ENCODE measurements around the gene CERS1.

Gene CERS1

DNA sequence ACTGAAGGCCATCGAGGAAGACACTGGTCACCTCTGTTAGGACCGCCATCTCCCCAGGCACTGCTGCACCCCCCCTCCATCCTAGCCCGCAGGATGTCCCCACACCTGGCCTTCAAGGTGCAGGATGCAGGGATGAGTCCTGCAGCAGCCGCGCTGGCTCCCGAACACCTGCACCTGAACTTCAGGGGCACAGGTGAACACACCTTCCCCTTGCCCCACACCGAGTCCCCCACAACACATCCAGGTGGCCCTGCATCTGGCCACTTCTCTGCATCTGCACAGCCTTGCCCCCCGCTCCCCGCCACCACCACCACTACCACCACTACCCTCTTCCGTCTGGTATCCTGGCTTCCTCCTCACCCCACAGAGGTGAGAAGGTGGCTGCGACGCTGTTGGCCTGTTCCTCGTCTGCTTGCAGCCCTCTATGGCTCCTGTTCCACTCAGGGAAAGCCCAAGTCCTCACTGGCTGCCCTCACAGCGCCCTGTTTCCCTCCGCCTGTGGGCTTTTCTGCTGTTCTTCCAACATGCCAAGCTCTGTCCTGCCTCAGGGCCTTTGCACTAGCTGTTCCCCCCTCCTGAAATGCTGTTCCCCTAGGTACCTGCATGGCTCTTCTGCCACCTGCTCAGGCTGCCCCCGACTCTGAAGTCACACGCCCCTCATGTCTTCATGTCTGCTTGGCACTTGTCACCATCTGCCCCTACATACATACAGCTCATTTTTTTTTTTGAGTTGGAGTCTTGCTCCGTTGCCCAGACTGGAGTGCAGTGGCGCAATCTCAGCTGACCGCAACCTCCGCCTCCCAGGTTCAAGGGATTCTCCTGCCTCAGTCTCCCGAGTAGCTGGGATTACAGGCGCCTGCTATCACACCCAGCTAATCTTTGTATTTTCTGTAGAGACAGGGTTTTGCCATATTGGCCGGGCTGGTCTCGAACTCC, 1.4 kb upstream of the CERS1 start:
- DNase-seq: no peak

DNA sequence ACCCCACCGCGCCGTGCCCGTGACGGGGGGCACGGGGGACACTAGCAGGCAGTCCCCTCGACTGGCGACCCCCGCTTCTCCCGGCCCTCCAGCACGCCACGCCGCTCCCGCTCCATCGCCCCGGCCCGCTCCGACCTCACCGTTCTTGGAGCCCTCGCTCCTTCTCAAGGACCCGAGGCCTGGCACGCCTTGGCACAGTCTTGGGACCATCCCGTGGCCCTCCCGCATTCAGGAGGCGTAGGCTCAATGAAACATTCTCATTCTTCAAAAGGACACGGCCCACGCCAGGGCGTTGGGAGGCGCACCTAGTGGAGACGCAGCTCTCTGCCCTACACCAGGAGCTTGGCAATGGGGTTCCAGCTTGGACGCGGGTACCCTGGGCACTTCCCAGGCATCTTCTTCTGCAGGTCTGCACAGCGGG, 473 bp upstream of the CERS1 start:
- DNase-seq: no peak

DNA sequence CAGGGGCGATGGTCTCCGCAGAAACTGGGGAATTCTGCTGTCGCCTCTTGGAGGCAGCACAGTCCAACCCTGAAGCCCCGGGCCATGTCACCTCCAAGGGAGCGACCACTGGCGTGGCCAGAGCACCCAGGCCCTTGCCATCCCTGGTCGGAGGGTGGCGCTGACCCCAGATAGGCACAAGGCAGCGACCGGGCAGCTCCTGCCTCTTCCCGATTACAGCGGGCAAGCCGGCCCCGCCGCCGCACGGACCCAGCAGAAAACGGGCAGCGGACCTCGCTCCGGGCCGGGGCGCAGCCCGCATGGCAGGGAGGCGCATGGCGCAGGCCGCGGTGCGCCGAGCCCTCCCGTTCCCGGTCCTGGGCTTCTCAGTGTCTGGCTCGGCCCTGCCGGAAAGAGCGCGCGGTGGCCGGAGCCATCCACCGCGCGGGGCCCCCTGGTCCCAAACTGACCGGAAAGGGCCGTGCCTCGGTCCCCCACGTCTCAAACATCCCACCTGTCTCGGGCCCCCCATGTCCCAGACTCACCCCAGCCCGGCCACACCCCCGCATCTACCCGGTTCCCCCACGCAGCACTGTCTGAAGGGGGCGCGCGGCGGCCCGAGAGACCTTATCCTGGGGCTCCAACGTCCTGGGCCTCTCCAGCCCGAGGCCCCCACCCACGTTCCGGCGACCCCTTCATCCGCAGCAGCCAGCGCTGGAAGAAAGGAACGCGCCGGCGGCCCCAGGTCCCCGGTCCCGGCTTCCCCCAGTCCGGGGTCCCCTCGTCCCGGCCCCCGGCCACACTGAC, 727 bp downstream of the CERS1 start:
- DNase-seq: peak; percentile 35

DNA sequence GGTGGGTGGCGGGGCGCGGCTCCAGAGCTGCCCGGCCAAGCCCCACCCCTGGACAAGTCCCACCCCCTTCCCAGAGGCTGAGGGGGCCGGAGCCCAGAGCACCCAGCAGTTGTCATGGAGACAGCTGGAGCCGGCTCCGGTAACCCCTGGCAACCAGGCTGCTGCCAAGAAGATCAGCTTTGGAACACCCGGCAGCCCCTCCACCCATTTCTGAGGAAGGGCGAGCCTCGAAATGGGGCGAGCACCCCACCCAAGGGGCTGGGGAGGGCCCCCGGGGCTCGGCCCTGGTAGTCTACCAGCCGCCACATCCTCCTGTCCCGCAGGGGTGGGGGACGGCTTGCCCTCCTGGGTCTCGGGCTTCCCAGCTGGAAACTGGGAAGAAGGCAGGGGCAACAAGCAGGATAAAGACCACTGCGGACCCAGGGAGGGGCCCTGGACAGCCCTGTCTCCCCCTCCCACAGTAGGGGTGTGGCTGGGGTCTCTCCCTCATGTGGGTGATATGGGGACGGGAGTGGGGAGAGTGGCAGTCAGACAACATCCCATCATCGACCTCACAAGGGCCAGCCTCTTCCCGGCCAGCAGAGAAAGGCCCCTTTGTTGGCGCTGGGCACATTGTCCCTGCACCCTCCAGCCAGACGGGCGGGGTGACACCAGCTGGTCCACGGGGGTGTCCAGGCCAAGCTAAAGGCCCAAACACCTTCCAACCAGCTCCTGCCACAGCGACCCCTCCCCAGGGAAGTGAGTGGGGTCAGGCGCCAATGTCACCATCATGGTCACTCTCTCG, 1.5 kb downstream of the CERS1 start:
- DNase-seq: peak; percentile 68

DNA sequence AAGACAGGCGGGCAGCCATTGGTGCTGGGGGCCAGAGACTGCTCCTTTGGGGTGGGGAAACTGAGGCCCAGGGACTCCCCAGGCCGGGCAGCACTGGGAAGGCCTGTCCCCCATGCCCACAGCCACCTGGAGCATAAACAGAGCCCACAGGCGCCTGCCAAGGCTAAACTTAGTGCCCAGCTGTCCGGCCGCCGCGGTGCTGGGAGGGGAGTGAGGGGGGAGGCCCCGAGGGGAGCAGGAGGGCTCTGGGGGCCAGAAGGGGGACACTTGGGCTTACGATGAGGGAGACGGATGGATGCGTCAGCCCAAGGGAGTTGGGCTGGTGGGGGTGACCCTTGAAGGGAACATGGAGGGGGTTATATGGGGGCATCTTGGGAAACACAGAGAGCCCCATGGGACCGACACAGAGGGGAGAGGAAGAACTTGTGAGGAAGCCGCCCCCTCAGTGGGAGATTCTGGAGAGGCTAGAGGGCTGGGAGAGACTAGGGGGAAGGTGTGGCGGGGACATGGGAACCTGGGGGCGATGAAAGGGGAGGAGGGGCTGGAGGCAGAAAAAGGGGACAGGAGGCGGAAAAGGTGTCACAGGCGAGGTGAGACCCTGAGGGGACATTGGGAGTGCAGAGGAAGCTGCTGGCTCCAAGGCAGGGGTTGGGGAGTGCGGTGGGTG, 2.2 kb downstream of the CERS1 start:
- no peak for DNase-seq

DNA sequence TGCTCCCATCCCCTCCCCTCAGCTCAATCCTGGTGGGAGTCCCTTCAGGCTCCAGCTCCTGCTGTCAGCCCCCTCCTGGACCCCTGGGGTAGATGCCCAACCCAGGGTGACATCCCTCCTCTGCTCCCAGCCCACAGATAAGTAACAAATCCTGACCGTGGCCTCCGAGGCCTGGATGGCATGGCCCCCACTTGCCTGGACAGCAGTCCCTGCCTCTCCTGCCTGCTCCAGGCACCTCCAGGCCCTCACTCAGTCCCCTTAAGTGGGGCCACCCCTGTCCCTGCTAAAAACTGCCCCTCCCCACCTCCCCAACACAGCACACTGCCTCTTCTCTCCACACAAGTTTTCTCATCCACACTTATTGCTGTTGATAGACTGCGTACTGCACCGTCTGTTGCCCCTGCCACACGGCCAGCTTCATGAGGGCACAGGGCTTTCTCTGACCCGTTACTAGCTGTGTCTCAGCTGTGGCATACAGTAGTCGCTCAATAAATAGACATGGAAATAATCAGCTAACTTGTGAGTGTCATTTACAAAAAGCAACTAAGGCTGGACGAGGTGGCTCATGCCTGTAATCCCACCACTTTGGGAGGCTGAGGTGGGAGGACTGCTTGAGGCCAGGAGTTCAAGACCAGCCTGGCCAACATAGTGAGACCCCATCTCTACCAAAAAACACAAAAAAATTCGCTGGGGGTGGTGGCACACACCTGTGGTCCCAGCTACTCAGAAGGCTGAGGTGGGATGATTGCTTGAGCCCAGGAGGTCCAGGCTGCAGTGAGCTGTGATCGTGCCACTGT, 5.8 kb downstream of the CERS1 start:
- DNase-seq: no peak

DNA sequence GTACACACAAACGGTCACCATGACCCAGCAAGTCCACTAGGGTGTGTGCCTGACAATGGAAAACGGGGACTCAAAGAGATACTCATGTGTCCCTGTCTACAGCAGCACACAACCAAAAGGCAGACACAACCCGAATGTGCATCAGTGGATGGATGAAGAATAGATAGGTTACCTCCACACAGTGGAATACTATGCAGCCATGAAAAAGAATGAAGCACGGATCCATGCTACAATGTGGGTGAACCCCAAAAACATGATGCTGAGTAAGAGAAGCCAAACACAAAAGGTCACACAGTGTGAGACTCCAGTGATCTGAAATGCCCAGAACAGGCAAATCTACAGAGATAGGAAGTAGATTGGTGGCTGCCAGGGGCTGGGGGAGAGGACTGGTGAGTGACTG, 9.0 kb downstream of the CERS1 start:
- DNase-seq: no peak

DNA sequence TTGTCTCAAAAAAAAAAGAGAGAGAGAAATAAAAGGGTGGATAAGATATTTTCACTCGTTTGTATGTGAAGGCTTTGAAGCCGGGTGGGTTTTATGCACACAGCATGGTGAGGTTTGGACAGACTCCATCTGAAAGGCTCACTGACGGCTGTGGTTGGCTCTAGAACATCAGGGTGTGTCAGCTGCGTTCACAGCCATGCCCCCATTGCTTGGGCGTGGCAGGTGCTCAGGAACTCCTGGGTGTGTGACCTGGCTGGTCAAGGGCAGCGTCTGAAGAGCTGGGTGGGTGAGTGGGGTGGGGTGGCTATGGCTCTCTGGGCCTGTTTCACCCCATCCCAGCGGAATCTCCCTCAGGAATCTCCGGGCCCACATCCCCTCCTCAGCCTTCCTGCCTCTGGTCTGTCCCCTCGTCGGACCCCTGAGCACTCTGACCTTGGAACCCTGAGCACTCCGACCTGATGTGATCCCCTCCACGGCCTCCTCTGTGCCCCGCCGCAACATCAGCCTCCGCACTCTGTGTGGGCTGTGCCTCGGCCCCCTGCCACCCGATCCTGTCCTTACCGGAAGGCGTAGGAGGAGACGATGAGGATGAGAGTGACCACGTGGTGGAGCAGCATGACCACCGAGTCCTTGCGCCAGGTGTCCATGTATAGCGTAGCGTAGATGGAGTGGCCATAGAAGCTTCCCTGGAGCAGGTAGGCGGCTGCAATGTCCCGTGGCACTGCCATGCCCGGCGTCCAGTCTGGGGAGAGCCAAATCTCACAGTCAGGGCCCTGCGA, 12.2 kb downstream of the CERS1 start:
- DNase-seq: no peak

DNA sequence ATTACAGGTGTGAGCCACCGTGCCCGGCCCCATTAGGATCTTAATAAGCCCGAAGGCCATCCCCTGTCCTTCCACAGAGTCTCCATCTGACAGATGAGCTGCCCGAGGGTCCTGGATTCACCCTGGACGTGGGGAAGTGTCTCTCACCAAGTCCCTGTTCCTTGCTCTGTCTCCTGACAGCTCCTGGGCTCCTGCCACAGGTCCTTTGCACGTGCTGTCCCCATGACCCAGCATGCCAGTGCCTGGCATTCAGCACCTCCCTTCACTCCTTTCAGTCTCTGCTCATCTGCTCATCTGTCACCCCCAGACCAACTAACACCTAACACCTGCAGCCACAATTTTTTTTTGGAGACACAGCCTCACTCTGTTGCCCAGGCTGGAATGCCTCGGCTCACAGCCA, 14.5 kb downstream of the CERS1 start:
- DNase-seq: no peak

DNA sequence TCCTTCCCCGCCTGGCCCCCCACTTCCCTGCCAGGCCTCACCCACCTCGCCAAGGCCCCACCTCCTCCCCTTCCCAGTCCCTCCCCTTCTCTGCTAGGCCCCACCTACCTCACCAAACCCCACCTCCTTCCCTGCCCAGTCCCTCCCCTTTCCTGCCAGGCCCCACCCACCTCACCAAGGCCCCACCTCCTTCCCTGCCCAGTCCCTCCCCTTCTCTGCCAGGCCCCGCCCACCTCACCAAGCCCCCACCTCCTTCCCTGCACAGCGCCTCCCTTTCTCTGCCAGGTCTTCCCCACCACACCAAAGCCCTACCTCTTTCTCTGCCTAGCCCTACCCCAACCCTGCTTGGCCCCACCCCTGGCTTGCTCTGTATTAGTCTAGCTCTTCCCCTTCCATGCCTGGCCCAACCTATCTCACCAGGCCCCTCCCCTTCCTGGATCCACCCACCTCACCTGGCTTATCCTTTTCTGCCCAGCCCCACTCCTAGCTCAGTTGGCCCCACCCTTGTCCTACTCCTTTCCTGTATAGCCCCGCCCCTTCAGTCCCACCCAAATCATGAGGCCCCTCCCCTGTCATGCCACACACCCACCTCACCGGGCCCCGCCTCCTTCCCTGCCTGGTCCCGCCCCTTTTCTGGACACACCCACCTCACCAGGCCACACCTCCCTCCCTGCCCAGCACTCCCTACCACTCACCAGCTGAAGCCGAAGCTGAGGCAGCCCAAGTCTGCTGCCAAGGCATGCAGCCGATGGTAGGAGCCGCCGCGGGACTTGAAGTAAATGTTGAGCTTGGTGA, 16.2 kb downstream of the CERS1 start:
- peak; percentile 5 for DNase-seq

DNA sequence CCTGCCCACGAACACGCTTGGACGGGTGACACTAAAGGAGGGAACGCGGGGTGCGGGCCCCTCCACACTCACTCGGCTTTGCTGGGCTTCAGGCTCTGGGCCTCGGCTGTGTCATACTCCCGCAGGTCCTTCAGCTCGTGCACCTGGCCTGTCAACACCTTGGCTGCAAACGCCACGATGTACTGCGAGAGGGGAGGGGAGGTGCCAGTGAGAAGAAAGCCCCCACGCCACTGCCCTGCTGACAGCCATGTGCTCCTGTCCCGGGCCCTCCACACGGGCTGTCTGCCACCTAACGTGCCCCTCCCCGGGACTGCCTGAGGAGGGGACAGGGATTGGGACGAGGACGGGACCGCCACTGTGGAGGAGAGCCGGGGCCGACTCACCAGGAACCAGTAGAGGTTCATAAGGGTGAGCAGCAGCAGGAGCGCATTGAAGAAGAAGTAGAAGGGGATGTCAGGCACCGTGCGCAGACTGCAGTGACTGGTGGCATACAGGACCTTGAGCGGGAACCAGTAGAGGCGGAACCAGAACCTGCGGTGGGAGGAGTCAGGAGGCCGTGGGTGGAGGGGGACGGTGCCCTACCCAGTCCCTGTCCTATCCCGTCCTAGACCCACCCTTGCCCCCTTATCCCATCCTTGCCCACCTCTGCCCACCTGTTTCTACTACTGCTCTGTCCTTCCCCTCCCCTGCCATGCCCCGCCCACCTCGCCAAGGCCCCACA, 16.9 kb downstream of the CERS1 start:
- no peak for DNase-seq

DNA sequence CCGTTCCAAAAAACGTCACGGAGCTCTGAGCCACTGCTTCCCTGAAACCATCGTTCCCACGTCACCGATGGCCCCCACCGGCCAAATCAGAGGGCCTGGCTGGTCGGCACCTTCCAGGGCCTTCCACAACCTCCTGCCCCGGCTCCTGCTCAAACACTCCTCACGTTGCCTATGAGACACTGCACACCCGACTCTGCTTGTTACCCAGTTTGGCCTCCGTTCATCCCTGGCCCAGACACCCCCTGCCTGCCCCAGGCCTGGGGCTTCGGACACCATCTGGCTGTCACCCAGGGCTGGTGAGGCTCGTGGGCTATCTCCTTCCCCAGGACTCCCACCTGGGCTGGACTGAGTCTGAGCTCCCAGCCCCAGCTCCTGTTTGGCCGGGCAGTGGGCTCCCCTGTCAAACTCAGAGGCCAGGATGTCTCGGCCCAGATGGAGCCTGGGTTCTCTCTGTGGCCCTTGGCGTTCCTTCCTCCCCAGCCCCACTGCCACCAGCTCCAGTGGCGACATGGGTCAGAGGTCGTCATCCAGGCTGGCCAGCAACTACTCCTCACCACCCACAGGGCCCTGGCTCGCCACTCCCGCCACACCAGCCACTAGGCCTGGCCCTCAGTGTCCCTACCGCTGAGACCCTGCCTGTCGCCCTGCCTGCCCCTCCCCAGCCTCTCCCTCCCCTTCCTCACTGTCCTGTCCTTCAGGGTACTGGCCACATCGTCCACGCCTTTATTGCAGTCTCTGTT, 17.7 kb downstream of the CERS1 start:
- DNase-seq: no peak

DNA sequence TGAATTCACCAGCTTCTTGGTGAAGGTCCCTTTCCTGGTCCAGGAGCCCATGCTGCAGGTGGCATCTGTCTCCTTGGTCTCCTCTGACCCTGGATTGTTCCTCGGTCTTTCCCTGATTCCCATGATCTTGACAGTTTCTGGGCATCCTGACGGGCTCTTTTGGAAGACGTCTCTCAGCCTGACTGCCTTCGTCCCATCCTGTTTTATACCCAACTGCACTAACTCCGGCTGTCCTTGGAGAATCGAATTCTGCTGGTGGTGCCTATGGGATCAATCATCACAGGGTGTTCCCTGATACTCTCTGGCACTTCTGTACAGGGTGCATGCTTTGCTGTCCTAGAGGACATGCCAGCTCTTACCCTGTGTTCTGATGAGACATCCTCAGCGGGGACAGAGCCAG, 19.1 kb downstream of the CERS1 start:
- no peak for DNase-seq

DNA sequence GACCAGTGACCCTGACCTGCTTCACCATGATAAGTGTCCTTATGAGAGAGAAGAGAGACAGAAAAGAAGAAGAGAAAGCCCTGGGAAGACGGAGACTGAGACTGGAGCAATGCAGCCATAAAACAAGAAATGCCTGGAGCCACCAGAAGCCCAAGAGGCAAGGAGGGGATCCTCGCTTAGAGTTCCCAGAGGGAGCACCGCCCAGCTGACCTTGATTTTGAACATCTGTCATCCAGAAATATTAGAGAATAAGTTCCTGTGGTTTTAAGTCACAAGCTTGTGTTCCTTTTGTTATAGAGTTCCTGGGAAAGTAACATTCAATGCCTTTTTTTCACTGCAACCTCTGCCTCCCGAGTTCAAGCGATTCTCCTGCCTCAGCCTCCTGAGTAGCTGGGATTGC, 20.2 kb downstream of the CERS1 start:
- DNase-seq: no peak

DNA sequence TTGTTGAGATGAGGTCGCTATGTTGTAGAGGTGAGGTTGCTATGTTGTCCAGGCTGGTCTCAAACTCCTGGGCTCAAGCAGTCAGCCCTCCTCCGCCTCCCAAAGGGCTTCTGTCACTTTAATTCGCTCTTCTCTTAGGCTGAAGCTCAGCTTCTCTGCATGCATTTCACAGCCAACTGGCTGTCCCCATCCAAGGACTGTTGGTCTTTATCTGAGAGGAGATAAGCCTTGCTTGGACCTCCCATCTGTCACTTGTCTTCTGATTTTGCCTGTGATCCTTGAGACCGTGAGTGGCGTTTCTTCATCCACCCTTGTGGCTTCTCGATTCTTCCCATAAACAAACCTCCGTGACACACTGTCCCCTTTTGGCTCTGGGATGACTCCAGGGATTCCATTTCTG, 24.4 kb downstream of the CERS1 start:
- DNase-seq: no peak

DNA sequence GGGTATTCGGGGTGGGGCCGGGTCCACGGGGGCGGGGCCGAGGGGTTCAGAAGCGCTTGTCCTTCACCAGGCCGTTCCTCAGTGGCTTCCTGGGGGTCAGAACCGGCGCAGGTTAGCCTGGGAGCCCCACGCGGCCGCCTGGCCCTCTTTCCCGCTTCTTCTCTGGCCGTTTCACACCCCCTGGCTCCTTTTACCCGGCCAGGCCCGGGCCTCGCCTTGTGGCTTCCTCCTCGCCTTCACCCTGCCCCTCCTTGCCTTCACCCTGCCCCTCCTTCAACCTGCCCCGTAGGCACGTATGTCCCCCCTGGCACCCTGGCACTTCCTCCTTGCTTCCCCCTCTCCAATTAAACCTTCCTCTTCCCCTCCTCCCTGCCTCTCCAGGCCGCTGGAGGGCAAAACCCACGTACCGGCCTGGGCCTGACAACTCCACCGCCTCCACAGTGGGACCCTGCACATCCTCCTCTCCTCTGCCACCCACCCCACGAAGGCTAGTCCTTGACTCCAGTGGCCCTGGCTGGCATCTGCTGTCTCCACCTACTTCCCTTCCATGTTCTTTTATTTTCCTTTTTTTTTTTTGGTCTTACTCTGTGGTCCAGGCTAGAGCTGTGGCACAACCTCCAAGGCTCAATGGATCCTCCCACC, 25.3 kb downstream of the CERS1 start:
- DNase-seq: no peak

DNA sequence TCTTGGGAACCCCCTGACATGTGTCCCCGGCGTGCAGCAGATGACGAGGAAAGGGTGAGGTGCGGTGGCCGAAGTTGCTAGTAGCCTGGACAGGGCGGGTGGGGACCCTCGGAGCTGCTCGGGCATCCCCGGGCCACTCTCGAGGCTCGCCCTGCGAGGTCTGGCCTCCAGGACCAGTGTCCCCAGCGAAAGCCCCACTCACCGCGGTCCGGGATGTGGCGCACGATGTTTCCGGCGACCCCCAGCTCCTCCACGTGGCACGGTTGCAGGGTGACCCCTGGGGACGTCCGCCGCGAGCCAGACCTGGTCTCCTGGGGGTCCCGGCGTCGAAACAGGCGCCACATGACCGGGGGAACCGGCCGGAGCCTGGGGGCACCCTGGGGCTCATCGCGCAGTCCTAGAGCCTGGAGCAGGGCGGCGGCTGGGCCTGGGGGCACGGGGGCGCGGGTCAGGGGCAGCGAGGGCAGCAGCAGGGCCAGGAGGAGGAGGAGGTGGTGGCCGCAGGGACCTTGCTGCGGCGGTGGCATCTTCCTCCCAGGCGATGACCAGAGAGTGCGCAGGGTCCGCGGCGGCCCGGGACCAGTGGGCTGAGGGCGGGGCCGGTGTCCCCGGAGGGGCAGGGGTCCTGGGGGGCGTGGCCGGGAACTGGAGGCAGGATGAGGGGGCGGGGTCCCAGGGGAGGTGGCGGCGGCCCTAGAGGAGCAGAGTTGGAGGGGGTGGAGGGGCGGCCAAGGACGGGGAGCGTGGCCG, 26.0 kb downstream of the CERS1 start:
- no peak for DNase-seq

Data from NCI-H1092 treated with DMSO at 0.1 percent for 48 hours (cell line).